ENCODE measurements around the gene KCNH8. TPM values are rescaled to one million over a fixed set of nuclear protein-coding genes. Genes with fewer than 3 reads are reported as not detected.

The KCNH8 gene
- total and polyA plus RNA-seq, 2 donors (not counting 1 experiment from before 2014, with no cell fraction given), result under 0.01 TPM; not detected in 1

GRCh38 chr3:19264424-19264823 lies 116.1 kb downstream of the KCNH8 start:
- no peaks in the 10 kb centered on the region for H3K36me3 ChIP-seq (ENCODE audit: control insufficient read depth, insufficient read depth, low read length)
- H3K27me3 ChIP-seq (ENCODE audit: control insufficient read depth, insufficient read depth, low read length), result no peaks in the 10 kb centered on the region
- no peaks in the 10 kb centered on the region for H3K9me3 ChIP-seq (ENCODE audit: control insufficient read depth, insufficient read depth, low read depth, low read length)
- no peak overlapping the region for H3K4me3 ChIP-seq (replicated peaks in 1 of 4; ENCODE audit: control extremely low read depth in 1 of 4, insufficient read depth in 1 of 4, low read depth in 3 of 4, low read length in 4 of 4)
- no peak overlapping the region for H3K9ac ChIP-seq (ENCODE audit: insufficient read depth, low read length)
- H3K4me1 ChIP-seq (ENCODE audit: control insufficient read depth, extremely low read depth, insufficient read depth, low read length), result no peaks in the 10 kb centered on the region
- TF ChIP-seq CTCF (conservative IDR thresholded peaks at IDR 0.05 in 1 of 2, IDR thresholded peaks at IDR 0.05 in 1 of 2; ENCODE audit: low read depth in 1 of 2, low read length in 2 of 2) (no peak), EZH2 (IDR thresholded peaks at IDR 0.05; ENCODE audit: low read length, missing control alignments) (no peak)
- H4K20me1 ChIP-seq (ENCODE audit: control insufficient read depth, extremely low read depth, insufficient read depth, low read length), result no peaks in the 10 kb centered on the region
- H2AFZ ChIP-seq (ENCODE audit: low read length), result no peak overlapping the region
- H3K79me2 ChIP-seq (ENCODE audit: control insufficient read depth, insufficient read depth, low read length), result no peaks in the 10 kb centered on the region
- H3K27ac ChIP-seq (ENCODE audit: insufficient read depth, low read length), result no peak overlapping the region
- no peak for DNase-seq (ENCODE audit: low read depth in 2 of 2)
- no peak overlapping the region for H3K4me2 ChIP-seq (ENCODE audit: extremely low read depth, insufficient read depth, low read length)

DNA sequence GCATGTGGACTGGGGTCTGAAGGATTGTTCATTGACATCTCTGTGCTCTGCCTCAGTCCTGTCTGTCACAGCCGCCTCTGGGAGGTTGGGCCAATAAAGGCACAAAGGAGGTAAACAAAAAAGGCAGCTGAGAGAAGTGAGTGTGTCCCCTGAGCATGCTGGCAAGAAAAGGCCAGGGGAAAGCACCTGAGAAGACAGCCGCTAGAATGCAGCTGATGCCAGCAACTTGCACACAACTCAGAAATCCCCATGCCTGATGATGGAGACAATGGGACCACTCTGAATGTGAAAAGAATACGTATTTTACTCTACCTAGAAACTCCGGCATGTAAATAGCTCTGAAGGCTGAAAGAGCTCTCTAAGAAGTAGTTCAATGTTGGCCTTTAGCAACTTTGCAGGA lies 118.7 kb downstream of the KCNH8 start:
- TF ChIP-seq EZH2 (IDR thresholded peaks at IDR 0.05; ENCODE audit: low read length, missing control alignments) (no peak), CTCF (conservative IDR thresholded peaks at IDR 0.05 in 1 of 2, IDR thresholded peaks at IDR 0.05 in 1 of 2; ENCODE audit: low read depth in 1 of 2, low read length in 2 of 2) (no peak)
- H3K4me2 ChIP-seq (ENCODE audit: extremely low read depth, insufficient read depth, low read length), result no peak overlapping the region
- H3K36me3 ChIP-seq (ENCODE audit: control insufficient read depth, insufficient read depth, low read length), result no peaks in the 10 kb centered on the region
- H3K4me3 ChIP-seq (replicated peaks in 1 of 4; ENCODE audit: control extremely low read depth in 1 of 4, insufficient read depth in 1 of 4, low read depth in 3 of 4, low read length in 4 of 4), result no peak overlapping the region
- H3K79me2 ChIP-seq (ENCODE audit: control insufficient read depth, insufficient read depth, low read length), result no peaks in the 10 kb centered on the region
- no peak overlapping the region for H2AFZ ChIP-seq (ENCODE audit: low read length)
- no peaks in the 10 kb centered on the region for H3K4me1 ChIP-seq (ENCODE audit: control insufficient read depth, extremely low read depth, insufficient read depth, low read length)
- no peaks in the 10 kb centered on the region for H4K20me1 ChIP-seq (ENCODE audit: control insufficient read depth, extremely low read depth, insufficient read depth, low read length)
- H3K9ac ChIP-seq (ENCODE audit: insufficient read depth, low read length), result no peak overlapping the region
- no peaks in the 10 kb centered on the region for H3K27me3 ChIP-seq (ENCODE audit: control insufficient read depth, insufficient read depth, low read length)
- no peak for DNase-seq (ENCODE audit: low read depth in 2 of 2)
- no peak overlapping the region for H3K27ac ChIP-seq (ENCODE audit: insufficient read depth, low read length)
- H3K9me3 ChIP-seq (ENCODE audit: control insufficient read depth, insufficient read depth, low read depth, low read length), result no peaks in the 10 kb centered on the region

GRCh38 chr3:19270481-19270880 lies 122.2 kb downstream of the KCNH8 start:
- Histone ChIP-seq H3K4me2 (ENCODE audit: extremely low read depth, insufficient read depth, low read length) (no peak overlapping the region), H3K27me3 (ENCODE audit: control insufficient read depth, insufficient read depth, low read length) (no peaks in the 10 kb centered on the region), H2AFZ (ENCODE audit: low read length) (no peak overlapping the region), H4K20me1 (ENCODE audit: control insufficient read depth, extremely low read depth, insufficient read depth, low read length) (no peaks in the 10 kb centered on the region), H3K9ac (ENCODE audit: insufficient read depth, low read length) (no peak overlapping the region), H3K27ac (ENCODE audit: insufficient read depth, low read length) (no peak overlapping the region), H3K36me3 (ENCODE audit: control insufficient read depth, insufficient read depth, low read length) (no peaks in the 10 kb centered on the region), H3K4me3 (replicated peaks in 1 of 4; ENCODE audit: control extremely low read depth in 1 of 4, insufficient read depth in 1 of 4, low read depth in 3 of 4, low read length in 4 of 4) (no peak overlapping the region), H3K9me3 (ENCODE audit: control insufficient read depth, insufficient read depth, low read depth, low read length) (no peaks in the 10 kb centered on the region), H3K4me1 (ENCODE audit: control insufficient read depth, extremely low read depth, insufficient read depth, low read length) (no peaks in the 10 kb centered on the region), H3K79me2 (ENCODE audit: control insufficient read depth, insufficient read depth, low read length) (no peaks in the 10 kb centered on the region)
- DNase-seq (ENCODE audit: low read depth in 2 of 2), result no peak
- no peak for TF ChIP-seq CTCF (conservative IDR thresholded peaks at IDR 0.05 in 1 of 2, IDR thresholded peaks at IDR 0.05 in 1 of 2; ENCODE audit: low read depth in 1 of 2, low read length in 2 of 2)
- TF ChIP-seq EZH2 (IDR thresholded peaks at IDR 0.05; ENCODE audit: low read length, missing control alignments), result no peak

All from fibroblast of lung (primary cell).